ENCODE results near the gene LAD1.
A peak's percentile ranks its signal among the peaks of the same experiment; 100 is the strongest.

Gene LAD1

DNA sequence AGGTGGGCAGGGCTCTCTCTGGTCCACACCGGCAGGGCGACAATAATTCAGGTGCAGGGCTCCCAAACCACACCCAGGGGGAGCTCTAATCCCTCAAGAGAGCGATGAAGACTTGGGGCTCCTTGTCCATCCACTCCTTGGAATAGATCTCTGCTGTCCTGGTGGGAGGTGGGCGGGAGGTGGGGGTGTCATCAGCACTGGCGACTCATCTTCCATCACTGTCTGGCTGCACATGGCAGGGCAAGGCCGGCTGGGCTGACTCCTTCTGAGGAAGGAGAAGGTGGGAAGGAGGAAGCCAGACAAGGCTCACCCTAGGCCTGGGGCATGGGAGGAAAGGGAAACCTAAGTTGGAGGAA, 50.9 kb downstream of the LAD1 start:
- Histone ChIP-seq H3K36me3 (ENCODE audit: control insufficient read depth, insufficient read depth, low read length) (no peaks in the 10 kb centered on the region), H3K4me3 (ENCODE audit: low read depth, low read length) (no peak overlapping the region), H3K9ac (ENCODE audit: low read depth, low read length) (no peak overlapping the region), H3K4me1 (ENCODE audit: control insufficient read depth, insufficient read depth, low read length) (peaks cover 20% of the 10 kb centered on the region), H3K27me3 (ENCODE audit: control insufficient read depth, insufficient read depth, low read length) (no peaks in the 10 kb centered on the region; the same call in 1 of the 2 replicates), H3K27ac (ENCODE audit: low read depth, low read length) (no peak overlapping the region), H3K9me3 (ENCODE audit: control insufficient read depth, insufficient read depth, low read length) (no peaks in the 10 kb centered on the region)

DNA sequence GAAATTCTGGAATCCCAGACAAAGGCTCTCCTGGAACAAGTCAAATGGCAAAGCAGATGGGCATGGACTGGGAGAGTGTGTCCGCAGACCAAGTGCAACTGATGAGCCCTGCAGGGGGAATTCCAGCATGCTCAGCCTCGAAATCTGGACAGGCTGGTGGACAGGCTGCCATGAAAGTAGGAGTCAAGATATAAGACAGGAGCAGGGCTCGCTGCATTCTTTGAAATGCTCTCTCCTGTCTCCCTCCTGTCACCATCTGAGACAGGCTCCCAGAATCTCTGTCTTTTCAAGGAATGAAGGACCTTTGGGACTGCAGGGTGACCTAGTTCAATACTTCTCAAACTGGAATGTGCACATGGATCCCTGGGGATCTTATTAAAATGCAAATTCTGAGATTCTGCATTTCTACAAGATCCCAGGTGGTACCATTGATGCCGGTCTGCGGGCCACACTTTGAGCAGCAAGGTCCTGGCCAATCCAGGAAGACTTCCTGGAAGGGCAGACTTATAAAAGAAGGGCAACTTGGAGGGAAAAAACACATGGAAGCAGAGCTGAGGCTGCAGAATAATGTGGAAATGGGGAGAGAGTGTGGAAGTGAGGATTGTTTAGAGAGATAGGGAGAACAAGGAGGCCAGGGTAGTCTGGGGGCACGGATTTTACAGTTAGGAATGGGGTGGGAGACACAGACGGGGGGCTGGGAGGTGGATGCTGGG, 51.5 kb downstream of the LAD1 start:
- Histone ChIP-seq H3K27ac (ENCODE audit: low read depth, low read length) (no peak overlapping the region), H3K4me1 (ENCODE audit: control insufficient read depth, insufficient read depth, low read length) (peaks cover 20% of the 10 kb centered on the region), H3K36me3 (ENCODE audit: control insufficient read depth, insufficient read depth, low read length) (no peaks in the 10 kb centered on the region), H3K9ac (ENCODE audit: low read depth, low read length) (no peak overlapping the region), H3K9me3 (ENCODE audit: control insufficient read depth, insufficient read depth, low read length) (no peaks in the 10 kb centered on the region), H3K27me3 (ENCODE audit: control insufficient read depth, insufficient read depth, low read length) (no peaks in the 10 kb centered on the region; the same call in 1 of the 2 replicates), H3K4me3 (ENCODE audit: low read depth, low read length) (0 out of 2 replicates have a peak overlapping the region, but pooled peaks have one; percentile 23)

DNA sequence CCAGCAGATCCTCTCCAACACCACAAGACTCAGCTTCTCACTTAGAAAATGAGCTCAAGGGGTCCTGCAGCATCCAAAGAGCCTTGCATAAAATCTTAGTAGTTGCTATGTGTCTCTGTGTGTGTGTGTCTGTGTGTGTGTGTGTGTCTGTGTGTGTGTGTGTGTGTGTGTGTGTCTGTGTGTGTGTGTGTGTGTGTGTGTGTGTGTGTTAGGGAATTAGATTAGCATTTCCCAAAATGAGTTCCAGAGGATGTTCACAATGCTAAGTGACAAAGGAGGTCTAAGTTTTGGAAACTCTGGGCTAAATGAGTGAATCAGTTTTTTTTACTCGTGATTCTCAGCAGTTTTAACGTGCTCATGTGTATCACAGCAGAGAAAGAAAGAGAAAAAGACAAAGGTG, 52.1 kb downstream of the LAD1 start:
- Histone ChIP-seq H3K9ac (ENCODE audit: low read depth, low read length) (no peak overlapping the region), H3K36me3 (ENCODE audit: control insufficient read depth, insufficient read depth, low read length) (no peaks in the 10 kb centered on the region), H3K27me3 (ENCODE audit: control insufficient read depth, insufficient read depth, low read length) (no peaks in the 10 kb centered on the region; the same call in 1 of the 2 replicates), H3K9me3 (ENCODE audit: control insufficient read depth, insufficient read depth, low read length) (no peaks in the 10 kb centered on the region), H3K4me1 (ENCODE audit: control insufficient read depth, insufficient read depth, low read length) (peaks cover 20% of the 10 kb centered on the region), H3K4me3 (ENCODE audit: low read depth, low read length) (no peak overlapping the region), H3K27ac (ENCODE audit: low read depth, low read length) (no peak overlapping the region)

DNA sequence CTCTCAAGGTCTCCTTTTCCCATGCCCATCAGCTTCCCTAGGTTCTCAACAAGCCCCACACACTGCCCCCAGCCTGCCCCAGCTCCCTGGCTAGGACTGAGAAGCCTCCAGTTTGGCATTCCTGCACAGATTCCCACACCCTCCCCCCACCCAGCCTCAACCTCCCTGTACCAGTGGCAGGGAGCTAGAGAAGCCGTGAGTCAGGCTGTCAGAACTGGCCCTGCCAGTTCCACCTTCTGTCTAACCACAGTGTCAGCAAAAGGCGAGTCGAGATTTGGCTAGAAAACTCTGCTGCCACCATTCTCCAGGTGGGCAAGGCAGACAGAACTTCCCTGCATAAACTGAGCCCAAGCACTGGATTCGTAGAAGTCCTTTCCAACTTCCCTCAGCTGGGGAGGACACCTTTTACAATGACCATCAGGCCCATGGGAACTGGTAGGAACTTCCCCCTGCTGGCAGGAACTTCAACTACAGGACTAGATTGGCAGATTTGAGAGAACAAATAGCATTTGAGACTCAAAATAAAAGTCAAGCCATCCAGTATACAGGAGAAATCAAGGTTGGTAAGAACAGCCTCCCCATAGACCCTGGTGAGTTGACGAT, 52.7 kb downstream of the LAD1 start:
- no peaks in the 10 kb centered on the region for H3K9me3 ChIP-seq (ENCODE audit: control insufficient read depth, insufficient read depth, low read length)
- peaks cover 20% of the 10 kb centered on the region for H3K4me1 ChIP-seq (ENCODE audit: control insufficient read depth, insufficient read depth, low read length)
- no peaks in the 10 kb centered on the region for H3K36me3 ChIP-seq (ENCODE audit: control insufficient read depth, insufficient read depth, low read length)
- H3K27ac ChIP-seq (ENCODE audit: low read depth, low read length) = no peak overlapping the region
- no peaks in the 10 kb centered on the region for H3K27me3 ChIP-seq (ENCODE audit: control insufficient read depth, insufficient read depth, low read length)
- no peak overlapping the region for H3K9ac ChIP-seq (ENCODE audit: low read depth, low read length)
- no peak overlapping the region for H3K4me3 ChIP-seq (ENCODE audit: low read depth, low read length)

DNA sequence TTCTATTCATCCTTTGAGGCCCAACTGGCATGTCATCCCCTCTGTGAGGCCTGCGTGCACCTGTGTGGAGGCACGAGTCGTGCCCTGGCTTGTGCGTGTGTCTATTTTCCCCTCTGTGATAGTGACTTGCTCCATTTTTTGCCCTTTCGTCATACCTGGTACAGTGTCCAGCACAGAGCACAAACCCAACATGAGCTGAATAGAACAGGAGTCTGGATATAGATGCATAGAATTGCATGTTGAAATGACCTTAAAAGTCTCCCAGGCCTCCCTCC, 54.1 kb downstream of the LAD1 start:
- Histone ChIP-seq H3K27ac (ENCODE audit: low read depth, low read length) (no peak overlapping the region), H3K9me3 (ENCODE audit: control insufficient read depth, insufficient read depth, low read length) (no peaks in the 10 kb centered on the region), H3K36me3 (ENCODE audit: control insufficient read depth, insufficient read depth, low read length) (no peaks in the 10 kb centered on the region), H3K4me3 (ENCODE audit: low read depth, low read length) (no peak overlapping the region), H3K9ac (ENCODE audit: low read depth, low read length) (no peak overlapping the region), H3K27me3 (ENCODE audit: control insufficient read depth, insufficient read depth, low read length) (no peaks in the 10 kb centered on the region), H3K4me1 (ENCODE audit: control insufficient read depth, insufficient read depth, low read length) (peaks cover 20% of the 10 kb centered on the region)

DNA sequence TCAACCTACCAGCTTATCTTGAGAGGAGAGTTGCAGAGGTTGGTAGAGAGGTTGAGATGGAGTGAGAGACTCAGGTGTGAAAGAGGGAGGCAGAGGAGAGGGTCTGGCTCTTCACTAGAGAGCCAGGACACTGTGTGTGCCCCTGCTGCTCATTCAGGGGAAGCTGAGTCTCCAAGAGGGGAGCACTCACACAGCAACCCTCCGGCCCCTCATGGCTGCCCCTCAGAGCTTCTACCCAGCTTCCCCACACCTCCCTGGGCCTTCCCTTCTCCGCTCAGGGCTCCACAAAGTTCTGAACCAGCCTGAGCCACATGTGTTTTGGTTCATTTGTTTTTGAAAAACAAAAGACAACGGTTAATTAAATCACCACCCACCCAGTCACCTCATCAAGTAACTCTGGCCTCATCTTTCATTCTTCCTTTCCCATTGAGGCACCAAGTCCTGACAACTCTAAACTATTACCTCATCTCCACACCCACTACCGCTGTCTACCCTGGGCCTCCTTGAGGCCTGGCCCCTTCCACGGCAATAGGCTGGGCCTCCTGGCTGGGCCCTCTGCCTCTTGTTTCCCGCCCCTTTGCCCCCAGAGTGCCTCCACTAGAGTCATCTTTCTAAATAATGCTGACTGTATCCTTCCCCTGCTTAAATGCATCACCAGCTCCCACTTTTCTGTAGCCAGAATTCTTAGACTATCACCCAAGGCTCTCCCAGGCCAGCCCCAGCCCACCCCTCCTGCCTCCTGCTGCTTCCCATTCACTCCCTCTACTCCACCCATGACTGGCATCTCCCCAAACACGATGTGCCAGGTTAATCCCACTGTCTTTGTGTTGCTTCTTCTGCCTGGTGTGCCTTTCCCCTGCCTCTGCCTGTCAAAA, 54.7 kb downstream of the LAD1 start:
- Histone ChIP-seq H3K4me3 (ENCODE audit: low read depth, low read length) (no peak overlapping the region), H3K9me3 (ENCODE audit: control insufficient read depth, insufficient read depth, low read length) (no peaks in the 10 kb centered on the region), H3K27me3 (ENCODE audit: control insufficient read depth, insufficient read depth, low read length) (no peaks in the 10 kb centered on the region), H3K9ac (ENCODE audit: low read depth, low read length) (no peak overlapping the region), H3K36me3 (ENCODE audit: control insufficient read depth, insufficient read depth, low read length) (no peaks in the 10 kb centered on the region), H3K27ac (ENCODE audit: low read depth, low read length) (no peak overlapping the region), H3K4me1 (ENCODE audit: control insufficient read depth, insufficient read depth, low read length) (peaks cover 20% of the 10 kb centered on the region)

DNA sequence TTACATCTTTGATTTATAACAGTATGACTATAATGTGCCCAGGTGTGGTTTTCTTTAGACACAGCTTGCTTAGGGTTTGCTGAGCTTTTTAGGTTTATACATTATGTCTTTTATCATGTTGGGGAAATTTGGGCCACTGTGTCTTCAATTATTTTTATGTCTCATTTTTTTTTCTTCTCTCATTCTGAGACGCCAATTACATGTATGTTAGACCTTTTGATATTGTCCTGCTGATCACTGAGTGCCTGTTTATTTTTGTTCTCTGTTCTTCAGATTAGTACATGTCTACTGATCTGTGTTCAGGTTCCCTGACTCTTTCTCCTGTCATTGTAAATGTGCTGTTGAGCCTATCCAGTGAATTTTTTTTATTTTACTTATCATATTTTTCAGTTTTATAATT, 57.7 kb downstream of the LAD1 start:
- Histone ChIP-seq H3K36me3 (ENCODE audit: control insufficient read depth, insufficient read depth, low read length) (no peaks in the 10 kb centered on the region), H3K9me3 (ENCODE audit: control insufficient read depth, insufficient read depth, low read length) (no peaks in the 10 kb centered on the region), H3K27ac (ENCODE audit: low read depth, low read length) (no peak overlapping the region), H3K9ac (ENCODE audit: low read depth, low read length) (no peak overlapping the region), H3K27me3 (ENCODE audit: control insufficient read depth, insufficient read depth, low read length) (no peaks in the 10 kb centered on the region), H3K4me1 (ENCODE audit: control insufficient read depth, insufficient read depth, low read length) (peaks cover 1% of the 10 kb centered on the region; the same call in 1 of the 2 replicates), H3K4me3 (ENCODE audit: low read depth, low read length) (no peak overlapping the region)

DNA sequence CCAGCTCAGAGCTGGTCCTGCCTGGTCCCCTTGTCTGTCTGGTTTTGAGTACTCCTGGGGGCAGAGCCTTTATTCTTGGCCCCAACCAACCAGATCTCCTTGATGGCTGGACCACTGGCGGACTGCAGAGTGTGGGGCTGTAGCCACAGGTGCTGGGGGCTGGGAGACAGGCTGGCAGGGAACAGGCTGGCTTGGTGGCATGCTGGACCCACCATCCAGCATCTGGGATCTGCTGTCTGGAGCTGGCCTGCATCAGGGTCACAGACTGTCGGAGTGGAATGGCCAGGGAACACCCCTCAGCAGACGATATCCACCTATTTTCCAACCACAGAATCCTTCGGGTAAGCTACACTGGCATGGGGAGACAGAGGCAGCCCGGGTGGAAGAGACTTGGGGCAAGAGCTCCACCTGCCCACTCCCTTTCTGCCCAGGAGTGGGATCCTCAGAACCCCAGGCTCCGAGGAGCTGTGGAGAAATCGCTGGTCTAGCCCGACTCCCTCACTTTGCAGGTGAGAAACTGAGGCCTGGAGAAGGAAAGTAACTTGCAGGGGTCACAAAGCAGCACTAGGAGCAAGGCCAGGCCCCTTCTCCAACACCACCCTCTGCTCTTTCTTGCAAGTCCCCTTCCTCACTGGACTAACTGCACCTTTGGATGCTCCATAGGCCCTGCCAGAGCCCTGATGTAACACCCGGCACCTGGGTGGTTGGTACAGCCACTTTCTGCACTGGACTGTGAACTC, 62.2 kb downstream of the LAD1 start:
- no peaks in the 10 kb centered on the region for H3K9me3 ChIP-seq (ENCODE audit: control insufficient read depth, insufficient read depth, low read length)
- no peak overlapping the region for H3K27ac ChIP-seq (ENCODE audit: low read depth, low read length)
- H3K4me3 ChIP-seq (ENCODE audit: low read depth, low read length) = no peak overlapping the region
- no peak overlapping the region for H3K9ac ChIP-seq (ENCODE audit: low read depth, low read length)
- no peaks in the 10 kb centered on the region for H3K27me3 ChIP-seq (ENCODE audit: control insufficient read depth, insufficient read depth, low read length)
- no peaks in the 10 kb centered on the region for H3K36me3 ChIP-seq (ENCODE audit: control insufficient read depth, insufficient read depth, low read length)
- no peaks in the 10 kb centered on the region for H3K4me1 ChIP-seq (ENCODE audit: control insufficient read depth, insufficient read depth, low read length)

DNA sequence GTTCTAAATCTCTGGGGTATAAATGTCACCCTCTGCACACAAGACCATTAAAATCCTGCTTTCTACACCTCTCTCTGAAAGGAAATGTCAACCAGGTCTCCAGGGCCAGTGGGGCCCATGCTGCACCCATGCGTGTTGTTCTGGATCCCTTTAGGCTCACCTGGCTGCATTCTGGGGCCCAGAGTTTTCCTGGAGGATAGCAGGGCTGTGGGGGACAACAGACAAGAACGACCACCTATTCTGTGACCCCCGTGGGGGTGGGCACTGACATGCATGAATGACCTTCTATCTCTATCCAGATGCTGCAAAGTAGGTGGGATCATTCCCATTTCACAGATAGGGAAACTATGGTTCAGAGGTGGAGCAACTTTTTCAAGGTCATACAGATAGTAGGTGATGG, 63.2 kb downstream of the LAD1 start:
- Histone ChIP-seq H3K4me1 (ENCODE audit: control insufficient read depth, insufficient read depth, low read length) (no peaks in the 10 kb centered on the region), H3K9ac (ENCODE audit: low read depth, low read length) (no peak overlapping the region), H3K36me3 (ENCODE audit: control insufficient read depth, insufficient read depth, low read length) (no peaks in the 10 kb centered on the region), H3K27me3 (ENCODE audit: control insufficient read depth, insufficient read depth, low read length) (no peaks in the 10 kb centered on the region), H3K9me3 (ENCODE audit: control insufficient read depth, insufficient read depth, low read length) (no peaks in the 10 kb centered on the region), H3K4me3 (ENCODE audit: low read depth, low read length) (no peak overlapping the region), H3K27ac (ENCODE audit: low read depth, low read length) (no peak overlapping the region)

DNA sequence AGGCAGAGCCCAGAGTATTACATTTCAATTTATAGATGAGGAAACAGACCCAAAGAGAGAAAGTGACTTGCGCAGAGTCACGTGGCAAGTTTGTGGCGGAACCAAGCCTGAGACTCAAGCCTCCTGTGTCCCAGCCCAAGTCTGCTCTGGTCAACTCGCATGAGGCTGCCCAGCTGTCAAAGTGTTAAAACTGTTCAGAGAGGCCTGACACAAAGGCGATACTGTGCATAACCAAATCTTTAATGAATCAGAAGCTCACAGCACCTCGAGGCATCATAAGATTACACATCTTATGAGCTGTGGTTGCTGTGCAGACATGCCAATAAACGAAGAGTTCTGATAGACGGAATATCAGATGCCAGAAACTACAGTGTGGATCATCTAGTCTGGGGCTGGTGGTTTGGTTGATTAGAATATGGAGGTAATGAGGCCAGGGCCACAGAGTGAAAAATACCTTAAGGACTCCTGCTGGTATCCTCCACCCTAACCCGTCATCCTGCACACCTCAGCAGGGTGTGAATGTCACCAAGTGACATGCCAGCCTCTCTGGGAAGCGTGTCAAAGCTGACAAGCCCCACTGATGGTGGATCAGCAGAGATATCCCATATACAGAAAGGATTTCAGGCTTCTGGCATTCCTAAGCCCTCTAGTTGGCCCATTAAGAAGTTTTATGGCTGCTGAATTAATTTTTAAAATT, 63.8 kb downstream of the LAD1 start:
- no peaks in the 10 kb centered on the region for H3K36me3 ChIP-seq (ENCODE audit: control insufficient read depth, insufficient read depth, low read length)
- H3K27ac ChIP-seq (ENCODE audit: low read depth, low read length) = no peak overlapping the region

More for the DNA sequence above, 63.8 kb downstream of the LAD1 start:
- Histone ChIP-seq H3K9me3 (ENCODE audit: control insufficient read depth, insufficient read depth, low read length) (no peaks in the 10 kb centered on the region), H3K4me3 (ENCODE audit: low read depth, low read length) (no peak overlapping the region), H3K9ac (ENCODE audit: low read depth, low read length) (no peak overlapping the region), H3K27me3 (ENCODE audit: control insufficient read depth, insufficient read depth, low read length) (no peaks in the 10 kb centered on the region), H3K4me1 (ENCODE audit: control insufficient read depth, insufficient read depth, low read length) (no peaks in the 10 kb centered on the region)
